Left ventricle myocardium inferior (tissue), 1 donor: Measurements from ENCODE around the gene LARP1. TPM values are rescaled to one million over a fixed set of nuclear protein-coding genes. Genes with fewer than 3 reads are reported as not detected.

Experiments used
- DNase-seq: peaks from one replicate; pipeline ENCODE4 v3.0.0-alpha.2; 2020
- H3K27ac ChIP-seq: fragments of 200-600 bp; replicated peaks from 2 replicates; pipeline ENCODE4 v1.8.0; 2021
- H3K27me3 ChIP-seq: fragments of 200-600 bp; 2 replicates; pipeline ENCODE4 v1.8.0; 2021; ENCODE audit warnings: low read depth
- H3K36me3 ChIP-seq: fragments of 200-600 bp; 2 replicates; pipeline ENCODE4 v1.8.0; 2021
- H3K4me1 ChIP-seq: fragments of 200-600 bp; 2 replicates; pipeline ENCODE4 v1.8.0; 2021
- H3K4me3 ChIP-seq: fragments of 200-600 bp; 2 replicates; pipeline ENCODE4 v1.8.0; 2021; ENCODE audit warnings: mild to moderate bottlenecking, moderate library complexity
- H3K9me3 ChIP-seq: fragments of 200-600 bp; replicated peaks from 2 replicates; pipeline ENCODE4 v1.8.0; 2021
- CTCF ChIP-seq: fragments of 200-600 bp; IDR thresholded peaks from 2 replicates; pipeline ENCODE4 v1.8.0; 2021; ENCODE audit warnings: antibody characterized with exemption, mild to moderate bottlenecking, borderline replicate concordance
- intact Hi-C: fragments of 100-400 bp; cut with micrococcal nuclease; formaldehyde crosslinking; loops from one replicate; pipeline ENCODE4 v1.11.0; 2022
- total RNA-seq: library from RNA; stranded (reverse); fragmentation: NEBNext Ultra II Directional; extraction: Animal tissue kit (Norgen Biotek cat#: 25700); gene quantifications from one replicate; pipeline ENCODE4 v1.2.1, GENCODE V29; 2021
- donor health status: DM: no; HTN: yes; CAD: no; lungs with severe emphysema.

The LARP1 gene
- total RNA-seq, 1 donor from 2014 or later = 148 TPM

GRCh38 chr5:154773326-154773725, 18.1 kb downstream of the LARP1 start:
- intact Hi-C loops = no loop called here
- no peak for TF ChIP-seq CTCF
- Histone ChIP-seq H3K36me3 (no peaks in the 10 kb centered on the region), H3K9me3 (no peaks in the 10 kb centered on the region), H3K4me3 (no peak overlapping the region), H3K27ac (peak overlapping the region; percentile 67), H3K27me3 (no peaks in the 10 kb centered on the region), H3K4me1 (peaks cover 100% of the 10 kb centered on the region)
- no peak for DNase-seq

- no peak for TF ChIP-seq CTCF
- Histone ChIP-seq H3K27ac (peak overlapping the region; percentile 67), H3K36me3 (no peaks in the 10 kb centered on the region), H3K27me3 (no peaks in the 10 kb centered on the region), H3K4me1 (peaks cover 100% of the 10 kb centered on the region), H3K4me3 (no peak overlapping the region), H3K9me3 (no peaks in the 10 kb centered on the region)
- DNase-seq = no peak
- intact Hi-C loops = no loop called here
Measured at GRCh38 chr5:154776167-154776566, 21.0 kb downstream of the LARP1 start.

- no peak for TF ChIP-seq CTCF
- intact Hi-C loops = no loop called here
- Histone ChIP-seq H3K27me3 (no peaks in the 10 kb centered on the region), H3K9me3 (no peaks in the 10 kb centered on the region), H3K4me3 (no peak overlapping the region), H3K4me1 (peaks cover 100% of the 10 kb centered on the region), H3K27ac (peak overlapping the region; percentile 72), H3K36me3 (no peaks in the 10 kb centered on the region)
- DNase-seq = no peak
Measured at GRCh38 chr5:154778534-154778933, 23.4 kb downstream of the LARP1 start.

- H3K36me3 ChIP-seq = no peaks in the 10 kb centered on the region
- DNase-seq = no peak
- intact Hi-C loops = no loop called here
- no peaks in the 10 kb centered on the region for H3K9me3 ChIP-seq
- H3K4me1 ChIP-seq = peaks cover 100% of the 10 kb centered on the region
- H3K27me3 ChIP-seq = no peaks in the 10 kb centered on the region
- H3K4me3 ChIP-seq = no peak overlapping the region
- TF ChIP-seq CTCF = no peak
- H3K27ac ChIP-seq = peak overlapping the region; percentile 72
Measured at GRCh38 chr5:154779105-154779504, 23.9 kb downstream of the LARP1 start.

- Histone ChIP-seq H3K4me1 (peaks cover 100% of the 10 kb centered on the region), H3K27ac (peak overlapping the region; percentile 72), H3K4me3 (no peak overlapping the region), H3K9me3 (no peaks in the 10 kb centered on the region), H3K36me3 (no peaks in the 10 kb centered on the region), H3K27me3 (no peaks in the 10 kb centered on the region)
- intact Hi-C loops = no loop called here
- TF ChIP-seq CTCF = no peak
- no peak for DNase-seq
Measured at GRCh38 chr5:154780128-154780527, 25.0 kb downstream of the LARP1 start.

GRCh38 chr5:154782326-154782725, 27.1 kb downstream of the LARP1 start:
- H3K9me3 ChIP-seq = no peaks in the 10 kb centered on the region
- no peaks in the 10 kb centered on the region for H3K27me3 ChIP-seq
- H3K27ac ChIP-seq = peak overlapping the region; percentile 76
- H3K4me1 ChIP-seq = peaks cover 100% of the 10 kb centered on the region
- H3K4me3 ChIP-seq = no peak overlapping the region
- no peak for DNase-seq
- no peaks in the 10 kb centered on the region for H3K36me3 ChIP-seq
- no peak for TF ChIP-seq CTCF
- intact Hi-C loops = no loop called here
